Neutrophil (primary cell): ENCODE data around the gene S100A5.

Source experiments
- H3K27ac ChIP-seq: fragments of 200-600 bp; sonication (generic); 2 replicates; pipeline ENCODE4 v1.5.1; 2016; ENCODE audit warnings: mild to moderate bottlenecking, moderate library complexity
- H3K27me3 ChIP-seq: fragments of 200-600 bp; sonication (generic); 2 replicates; pipeline ENCODE4 v1.6.0; 2016; ENCODE audit warnings: mild to moderate bottlenecking
- H3K36me3 ChIP-seq: fragments of 200-600 bp; sonication (generic); 2 replicates; pipeline ENCODE4 v1.5.1; 2017
- H3K4me1 ChIP-seq, 2 experiments: fragments of 200-600 bp in 1 of 2; sonication (generic) in 1 of 2; 1 replicate in 1 of 2; 2 replicates in 1 of 2; pipeline versions ENCODE4 v1.5.1 to v1.6.1; 2013 to 2016; ENCODE audit warnings: low read depth in 1 of 2, low read length in 1 of 2, mild to moderate bottlenecking in 1 of 2, moderate library complexity in 1 of 2; ENCODE audit not compliant: control insufficient read depth in 1 of 2, insufficient read depth in 1 of 2
- H3K4me3 ChIP-seq, 2 experiments: fragments of 200-600 bp in 1 of 2; sonication (generic) in 1 of 2; 1 replicate in 1 of 2; 2 replicates in 1 of 2; pipeline ENCODE4 v1.5.1; 2013 to 2016; ENCODE audit warnings: low read depth in 1 of 2, low read length in 1 of 2, mild to moderate bottlenecking in 1 of 2, moderate library complexity in 1 of 2
- H3K9me3 ChIP-seq: fragments of 200-600 bp; sonication (generic); 2 replicates; pipeline ENCODE4 v1.5.1; 2016
- TF ChIP-seq, protein P1 (sequence below): fragments of 200-600 bp; sonication (generic); IDR thresholded peaks from 2 replicates; pipeline ENCODE4 v1.5.1; 2016; ENCODE audit warnings: antibody characterized with exemption

S100A5 gene

DNA sequence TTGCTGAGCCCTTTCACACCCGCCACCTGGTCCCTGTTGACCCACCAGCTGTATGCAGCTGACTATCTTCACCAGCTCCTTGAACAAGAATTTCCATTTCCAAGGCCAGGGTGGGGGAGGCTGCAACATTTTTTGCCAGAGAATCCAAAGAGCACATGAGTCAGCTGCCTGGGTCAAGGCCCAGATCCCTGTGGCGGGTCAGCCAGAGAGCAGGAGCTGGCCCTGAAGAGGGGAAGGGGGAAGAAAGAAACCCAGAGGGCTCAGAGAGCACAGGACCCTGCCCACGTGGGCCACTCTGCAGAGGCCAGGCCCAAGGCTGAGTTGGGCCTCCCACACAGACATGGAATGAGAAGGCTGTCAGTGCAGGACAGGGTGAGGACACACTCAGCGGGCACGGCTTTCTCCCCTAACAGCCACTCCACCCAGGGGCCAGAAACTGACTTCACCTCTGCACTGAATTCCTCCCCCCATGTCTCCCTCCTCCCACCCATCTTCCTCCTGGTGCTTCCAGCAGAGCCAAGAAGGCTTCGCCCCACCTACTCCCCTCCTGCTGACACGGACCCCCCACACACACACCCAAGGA, 33.8 kb downstream of the S100A5 start:
- no peak overlapping the region for H3K27ac ChIP-seq
- no peaks in the 10 kb centered on the region for H3K36me3 ChIP-seq
- no peaks in the 10 kb centered on the region for H3K27me3 ChIP-seq
- H3K9me3 ChIP-seq, result no peaks in the 10 kb centered on the region
- no peak overlapping the region for H3K4me3 ChIP-seq
- H3K4me1 ChIP-seq, result peaks cover 14 to 16% of the 10 kb centered on the region in 2 experiments
- TF ChIP-seq, protein P1, sequence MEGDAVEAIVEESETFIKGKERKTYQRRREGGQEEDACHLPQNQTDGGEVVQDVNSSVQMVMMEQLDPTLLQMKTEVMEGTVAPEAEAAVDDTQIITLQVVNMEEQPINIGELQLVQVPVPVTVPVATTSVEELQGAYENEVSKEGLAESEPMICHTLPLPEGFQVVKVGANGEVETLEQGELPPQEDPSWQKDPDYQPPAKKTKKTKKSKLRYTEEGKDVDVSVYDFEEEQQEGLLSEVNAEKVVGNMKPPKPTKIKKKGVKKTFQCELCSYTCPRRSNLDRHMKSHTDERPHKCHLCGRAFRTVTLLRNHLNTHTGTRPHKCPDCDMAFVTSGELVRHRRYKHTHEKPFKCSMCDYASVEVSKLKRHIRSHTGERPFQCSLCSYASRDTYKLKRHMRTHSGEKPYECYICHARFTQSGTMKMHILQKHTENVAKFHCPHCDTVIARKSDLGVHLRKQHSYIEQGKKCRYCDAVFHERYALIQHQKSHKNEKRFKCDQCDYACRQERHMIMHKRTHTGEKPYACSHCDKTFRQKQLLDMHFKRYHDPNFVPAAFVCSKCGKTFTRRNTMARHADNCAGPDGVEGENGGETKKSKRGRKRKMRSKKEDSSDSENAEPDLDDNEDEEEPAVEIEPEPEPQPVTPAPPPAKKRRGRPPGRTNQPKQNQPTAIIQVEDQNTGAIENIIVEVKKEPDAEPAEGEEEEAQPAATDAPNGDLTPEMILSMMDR, result no peak

DNA sequence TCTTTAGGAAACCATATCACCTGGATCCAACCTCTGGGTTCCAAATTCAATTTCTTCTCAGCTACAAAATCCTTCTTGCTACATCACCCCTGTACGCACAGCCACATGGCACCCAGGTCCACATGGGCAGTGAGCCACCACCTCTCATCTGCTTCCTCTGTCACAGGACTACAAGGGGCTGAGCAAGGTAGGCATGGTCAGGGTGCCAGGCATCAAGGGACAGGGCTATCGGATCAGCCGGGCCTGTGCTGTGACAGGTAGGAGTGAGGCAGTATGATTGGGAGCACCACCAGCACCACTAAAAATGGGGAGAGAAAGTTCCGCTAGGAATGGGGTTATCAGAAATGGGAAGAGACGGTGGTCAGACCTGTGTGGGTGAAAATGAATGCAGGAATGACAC, 34.3 kb downstream of the S100A5 start:
- Histone ChIP-seq H3K4me1 (peaks cover 8 to 11% of the 10 kb centered on the region in 2 experiments), H3K36me3 (no peaks in the 10 kb centered on the region), H3K4me3 (no peak overlapping the region), H3K27me3 (no peaks in the 10 kb centered on the region), H3K9me3 (no peaks in the 10 kb centered on the region), H3K27ac (no peak overlapping the region)
- TF ChIP-seq, protein P1, result no peak

DNA sequence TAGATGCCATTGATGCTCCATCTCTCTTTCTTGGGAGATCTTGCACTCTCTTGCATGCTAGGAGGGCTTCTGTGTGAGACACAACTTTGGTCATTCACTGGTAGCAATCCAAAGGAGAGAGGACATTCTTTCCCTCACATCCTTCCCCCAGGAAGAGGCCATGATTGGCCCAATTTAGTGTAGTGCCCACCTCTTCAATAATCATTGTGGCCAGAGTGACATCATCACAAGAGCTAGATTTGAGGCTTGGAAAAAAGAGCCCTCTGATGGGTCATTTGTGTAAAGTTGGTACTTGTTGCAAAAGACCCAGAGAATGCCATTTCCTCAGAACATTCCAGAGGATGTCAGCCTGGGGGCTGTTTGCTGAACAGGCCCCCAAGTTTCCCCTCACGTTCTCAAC, 35.2 kb downstream of the S100A5 start:
- H3K4me3 ChIP-seq, result no peak overlapping the region
- no peaks in the 10 kb centered on the region for H3K36me3 ChIP-seq
- TF ChIP-seq, protein P1, result no peak
- no peak overlapping the region for H3K27ac ChIP-seq
- H3K4me1 ChIP-seq, result peaks cover 1 to 3% of the 10 kb centered on the region in 2 experiments
- no peaks in the 10 kb centered on the region for H3K27me3 ChIP-seq
- no peaks in the 10 kb centered on the region for H3K9me3 ChIP-seq

DNA sequence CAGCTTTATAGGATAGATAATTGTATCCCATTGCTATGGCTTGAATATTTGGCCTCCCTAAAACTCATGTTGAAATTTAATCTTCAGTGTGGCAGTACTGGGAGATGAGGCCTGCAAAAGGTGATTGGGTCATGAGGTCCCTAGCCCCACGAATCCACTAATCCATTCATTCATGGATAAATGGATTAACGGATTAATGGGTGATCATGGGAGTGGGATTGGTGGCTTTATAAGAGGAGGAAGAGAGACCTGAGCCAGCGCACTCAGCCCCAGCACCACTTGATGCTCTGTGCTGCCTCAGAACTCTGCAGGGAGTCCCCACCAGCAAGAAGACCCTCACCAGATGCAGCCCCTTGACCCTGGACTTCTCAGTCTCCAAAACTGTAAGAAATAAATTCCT, 37.0 kb downstream of the S100A5 start:
- Histone ChIP-seq H3K9me3 (no peaks in the 10 kb centered on the region), H3K27me3 (peaks cover 14% of the 10 kb centered on the region), H3K4me1 (no peaks in the 10 kb centered on the region), H3K4me3 (no peak overlapping the region), H3K36me3 (no peaks in the 10 kb centered on the region), H3K27ac (no peak overlapping the region)
- TF ChIP-seq, protein P1, result no peak

DNA sequence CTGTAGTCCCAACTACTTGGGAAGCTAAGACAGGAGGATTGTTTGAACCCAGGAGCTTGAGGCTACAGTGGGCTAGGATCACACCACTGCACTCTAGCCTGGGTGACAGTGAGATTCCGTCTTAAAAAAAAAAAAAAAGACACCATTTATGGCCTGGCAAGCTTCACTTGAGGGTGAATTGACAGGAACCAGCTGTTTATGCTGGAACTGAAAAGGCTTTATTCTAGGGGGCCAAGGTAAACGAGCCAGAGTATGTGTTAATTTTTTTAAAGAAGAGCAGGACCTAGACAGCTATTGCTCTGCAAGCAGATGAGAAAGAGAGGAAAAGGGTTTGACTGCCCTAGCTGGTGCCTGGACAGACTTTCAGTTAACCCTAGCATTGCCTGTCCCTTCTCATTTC, 42.0 kb downstream of the S100A5 start:
- TF ChIP-seq, protein P1, result no peak

More for the DNA sequence above, 42.0 kb downstream of the S100A5 start:
- H3K27me3 ChIP-seq, result peaks cover 29% of the 10 kb centered on the region
- H3K4me1 ChIP-seq, result peaks cover 6 to 7% of the 10 kb centered on the region in 2 experiments
- no peaks in the 10 kb centered on the region for H3K9me3 ChIP-seq
- H3K36me3 ChIP-seq, result no peaks in the 10 kb centered on the region
- H3K4me3 ChIP-seq, result no peak overlapping the region
- no peak overlapping the region for H3K27ac ChIP-seq
